CD14-positive monocyte (primary cell): Measurements from ENCODE around the gene MON1A. TPM values are rescaled to one million over a fixed set of nuclear protein-coding genes. Genes with fewer than 3 reads are reported as not detected.

Experiments
- DNase-seq, 3 donors: peaks; one replicate each; pipeline ENCODE4 v3.0.0-alpha.2; 2011 to 2022
- H2AFZ ChIP-seq: 2 replicates; pipeline ENCODE4 v1.6.0; 2012; ENCODE audit warnings: mild to moderate bottlenecking, low read depth, low read length, inconsistent platforms; ENCODE audit not compliant: insufficient read depth, poor library complexity, severe bottlenecking
- H3K27ac ChIP-seq, 2 donors: 1 replicate in 1 of 2; 2 replicates in 1 of 2; pipeline ENCODE4 v1.5.1; 2012 to 2013; ENCODE audit warnings: low read length in 2 of 2, control low read depth in 1 of 2, inconsistent platforms in 1 of 2, low read depth in 1 of 2, mild to moderate bottlenecking in 1 of 2
- H3K27me3 ChIP-seq, 2 donors: one replicate each; pipeline versions ENCODE4 v1.6.0 to v1.6.1; 2011 to 2013; ENCODE audit warnings: low read length in 2 of 2; ENCODE audit not compliant: control insufficient read depth in 2 of 2, insufficient read depth in 2 of 2
- H3K36me3 ChIP-seq, 2 donors: replicated peaks in 1 of 2; 1 replicate in 1 of 2; 2 replicates in 1 of 2; pipeline versions ENCODE4 v1.5.1 to v1.6.1; 2012 to 2013; ENCODE audit warnings: low read length in 2 of 2, control low read depth in 1 of 2, inconsistent platforms in 1 of 2, mild to moderate bottlenecking in 1 of 2; ENCODE audit not compliant: insufficient read depth in 2 of 2, control insufficient read depth in 1 of 2
- H3K4me1 ChIP-seq, 2 donors: 1 replicate in 1 of 2; 2 replicates in 1 of 2; pipeline versions ENCODE4 v1.5.1 to v1.6.1; 2012 to 2013; ENCODE audit warnings: low read length in 2 of 2, control low read depth in 1 of 2, inconsistent platforms in 1 of 2, mild to moderate bottlenecking in 1 of 2, moderate library complexity in 1 of 2; ENCODE audit not compliant: insufficient read depth in 2 of 2, control insufficient read depth in 1 of 2
- H3K4me2 ChIP-seq: replicated peaks from 2 replicates; pipeline ENCODE3; 2012; ENCODE audit warnings: low read length, moderate library complexity, mild to moderate bottlenecking; ENCODE audit not compliant: poor library complexity, severe bottlenecking; ENCODE audit errors: extremely low read depth
- H3K4me3 ChIP-seq, 3 experiments: fragments of 200-600 bp in 1 of 3; sonication (generic) in 1 of 3; replicated peaks in 1 of 3; 1 replicate in 2 of 3; 2 replicates in 1 of 3; pipeline ENCODE4 v1.5.1; 2011 to 2013; ENCODE audit warnings: low read length in 3 of 3, mild to moderate bottlenecking in 3 of 3, control low read depth in 2 of 3, low read depth in 2 of 3, inconsistent platforms in 1 of 3, moderate library complexity in 1 of 3
- H3K79me2 ChIP-seq: 2 replicates; pipeline ENCODE4 v1.6.0; 2012; ENCODE audit warnings: mild to moderate bottlenecking, control low read depth, inconsistent platforms, low read length, moderate library complexity; ENCODE audit not compliant: insufficient read depth
- H3K9ac ChIP-seq: 2 replicates; pipeline ENCODE4 v1.6.0; 2017; ENCODE audit warnings: low read length, mild to moderate bottlenecking; ENCODE audit not compliant: insufficient read depth, poor library complexity, severe bottlenecking
- H3K9me3 ChIP-seq, 2 donors: replicated peaks in 1 of 2; 1 replicate in 1 of 2; 2 replicates in 1 of 2; pipeline versions ENCODE4 v1.5.1 to v1.6.1; 2012 to 2013; ENCODE audit warnings: low read length in 2 of 2, control low read depth in 1 of 2; ENCODE audit not compliant: control insufficient read depth in 1 of 2, insufficient read depth in 1 of 2
- H4K20me1 ChIP-seq: 2 replicates; pipeline ENCODE4 v1.6.0; 2012; ENCODE audit warnings: mild to moderate bottlenecking, low read length, control low read depth, moderate library complexity; ENCODE audit not compliant: insufficient read depth
- H3K27ac Mint-ChIP-seq, 7 donors: one replicate each; pipeline ENCODE4 v1.8.0; 2020; ENCODE audit warnings: mild to moderate bottlenecking in 7 of 7, mixed read lengths in 7 of 7, moderate library complexity in 6 of 7, inconsistent platforms in 2 of 7
- H3K27me3 Mint-ChIP-seq, 3 donors: one replicate each; pipeline ENCODE4 v1.8.0; 2021 to 2022; ENCODE audit warnings: low read depth in 3 of 3, mild to moderate bottlenecking in 3 of 3, mixed read lengths in 3 of 3, moderate library complexity in 3 of 3, inconsistent platforms in 1 of 3
- H3K36me3 Mint-ChIP-seq, 2 donors: one replicate each; pipeline ENCODE4 v1.8.0; 2020; ENCODE audit warnings: mixed read lengths in 2 of 2, inconsistent platforms in 1 of 2, mild to moderate bottlenecking in 1 of 2
- H3K4me1 Mint-ChIP-seq: one replicate; pipeline ENCODE4 v1.8.0; 2020; ENCODE audit warnings: mild to moderate bottlenecking, mixed read lengths
- H3K4me3 Mint-ChIP-seq, 2 donors: one replicate each; pipeline ENCODE4 v1.8.0; 2020; ENCODE audit warnings: mild to moderate bottlenecking in 2 of 2, mixed read lengths in 2 of 2, moderate library complexity in 1 of 2
- H3K9me3 Mint-ChIP-seq, 7 donors: one replicate each; pipeline ENCODE4 v1.8.0; 2020 to 2022; ENCODE audit warnings: mixed read lengths in 7 of 7, mild to moderate bottlenecking in 6 of 7, moderate library complexity in 6 of 7, inconsistent platforms in 2 of 7
- WGBS: methylation state at CpG from one replicate; pipeline ENCODE4 v1.1.5; 2013; ENCODE audit warnings: missing lambda C conversion rate; ENCODE audit not compliant: insufficient coverage; 5-methylcytosine and 5-hydroxymethylcytosine counted together
- intact Hi-C, 2 donors: fragments of 100-400 bp; cut with micrococcal nuclease; formaldehyde crosslinking; loops; one replicate each; pipeline versions ENCODE4 v1.15.0 to v1.15.1; 2023
- polyA plus RNA-seq, 3 donors: library from polyadenylated mRNA; depleted of rRNA in 1 of 3; unstranded in 2 of 3; stranded (reverse) in 1 of 3; fragments of 300-500 nt in 2 of 3; fragments of >200 nt in 1 of 3; fragmentation: Illumina TruSeq in 2 of 3; gene quantifications; 1 replicate in 2 of 3; 2 replicates in 1 of 3; pipeline ENCODE4 v1.2.3, GENCODE V29; 2012 to 2021
- TF ChIP-seq, protein P1 (sequence below): fragments of 200-600 bp; IDR thresholded peaks from one replicate; pipeline ENCODE4 v1.8.0; 2022; ENCODE audit warnings: antibody characterized with exemption, mild to moderate bottlenecking

Gene MON1A
- polyA plus RNA-seq, 3 donors, result 5.4 to 6.6 (median 6.1) TPM

DNA sequence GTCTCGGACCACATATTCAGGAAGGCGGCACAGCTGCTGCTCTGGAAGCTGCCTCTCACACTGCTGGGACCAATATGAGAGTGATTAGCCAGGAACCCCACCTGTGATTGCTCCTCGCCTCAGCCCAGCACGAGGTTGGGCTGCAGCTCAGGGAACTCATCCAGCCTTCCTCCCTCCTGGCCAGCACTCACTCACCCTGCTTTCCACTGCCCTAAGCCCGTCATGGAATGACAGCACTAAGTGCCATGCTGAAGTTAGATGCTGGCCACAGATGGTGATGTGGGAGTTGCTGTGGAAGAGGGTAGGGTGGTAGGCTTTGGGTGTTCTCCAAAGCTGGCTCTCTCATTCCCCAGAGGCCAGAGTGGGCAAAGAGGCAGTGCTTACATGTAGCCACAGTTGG is 33.3 kb downstream of the MON1A start:
- Mint-ChIP-seq H3K4me3 (no peak overlapping the region), H3K36me3 (no peaks in the 10 kb centered on the region), H3K4me1 (no peaks in the 10 kb centered on the region), H3K27me3 (peaks cover 3 to 5% (median 3%) of the 10 kb centered on the region in 3 donors), H3K27ac (no peak overlapping the region), H3K9me3 (no peaks in the 10 kb centered on the region)
- Histone ChIP-seq H3K27ac (no peak overlapping the region), H3K9ac (no peak overlapping the region), H4K20me1 (no peaks in the 10 kb centered on the region), H2AFZ (no peak overlapping the region), H3K4me3 (no peak overlapping the region), H3K4me2 (no peak overlapping the region), H3K27me3 (no peaks in the 10 kb centered on the region), H3K4me1 (no peaks in the 10 kb centered on the region), H3K36me3 (no peaks in the 10 kb centered on the region), H3K9me3 (no peaks in the 10 kb centered on the region), H3K79me2 (no peaks in the 10 kb centered on the region)
- whole genome bisulfite sequencing, result 94% methylated on average over 3 of the region's 5 CpGs
- TF ChIP-seq, protein P1, sequence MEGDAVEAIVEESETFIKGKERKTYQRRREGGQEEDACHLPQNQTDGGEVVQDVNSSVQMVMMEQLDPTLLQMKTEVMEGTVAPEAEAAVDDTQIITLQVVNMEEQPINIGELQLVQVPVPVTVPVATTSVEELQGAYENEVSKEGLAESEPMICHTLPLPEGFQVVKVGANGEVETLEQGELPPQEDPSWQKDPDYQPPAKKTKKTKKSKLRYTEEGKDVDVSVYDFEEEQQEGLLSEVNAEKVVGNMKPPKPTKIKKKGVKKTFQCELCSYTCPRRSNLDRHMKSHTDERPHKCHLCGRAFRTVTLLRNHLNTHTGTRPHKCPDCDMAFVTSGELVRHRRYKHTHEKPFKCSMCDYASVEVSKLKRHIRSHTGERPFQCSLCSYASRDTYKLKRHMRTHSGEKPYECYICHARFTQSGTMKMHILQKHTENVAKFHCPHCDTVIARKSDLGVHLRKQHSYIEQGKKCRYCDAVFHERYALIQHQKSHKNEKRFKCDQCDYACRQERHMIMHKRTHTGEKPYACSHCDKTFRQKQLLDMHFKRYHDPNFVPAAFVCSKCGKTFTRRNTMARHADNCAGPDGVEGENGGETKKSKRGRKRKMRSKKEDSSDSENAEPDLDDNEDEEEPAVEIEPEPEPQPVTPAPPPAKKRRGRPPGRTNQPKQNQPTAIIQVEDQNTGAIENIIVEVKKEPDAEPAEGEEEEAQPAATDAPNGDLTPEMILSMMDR, result no peak
- DNase-seq, result no peak
- intact Hi-C loops, result no loop called here

DNA sequence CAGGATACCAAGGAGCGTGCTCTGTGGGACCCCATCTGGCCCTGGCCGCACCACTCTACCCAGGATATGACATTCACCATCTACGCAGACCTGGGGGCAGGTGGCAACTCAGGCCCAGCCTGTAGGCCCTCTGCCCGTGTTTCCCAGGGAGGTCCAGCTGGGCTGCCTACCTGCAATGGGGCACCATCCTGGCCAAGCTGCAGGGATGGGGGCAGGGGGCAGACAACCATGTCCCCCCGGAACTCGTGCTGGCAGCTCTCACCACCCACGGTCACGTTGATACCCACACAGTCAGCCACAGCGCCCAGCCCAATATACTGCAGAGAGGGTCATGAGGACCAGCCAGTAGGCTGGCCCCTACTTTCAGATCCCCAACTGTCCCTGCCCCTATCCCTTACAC is 33.8 kb downstream of the MON1A start:
- Mint-ChIP-seq H3K4me3 (no peak overlapping the region), H3K9me3 (no peaks in the 10 kb centered on the region)
- intact Hi-C loops, result no loop called here

More for the DNA sequence above, 33.8 kb downstream of the MON1A start:
- Histone ChIP-seq H3K27ac (no peak overlapping the region), H3K4me2 (no peak overlapping the region), H3K9me3 (no peaks in the 10 kb centered on the region), H3K36me3 (no peaks in the 10 kb centered on the region), H4K20me1 (no peaks in the 10 kb centered on the region), H3K4me1 (no peaks in the 10 kb centered on the region), H3K9ac (no peak overlapping the region), H3K4me3 (no peak overlapping the region), H2AFZ (no peak overlapping the region), H3K79me2 (no peaks in the 10 kb centered on the region), H3K27me3 (no peaks in the 10 kb centered on the region)
- Mint-ChIP-seq H3K27ac (no peak overlapping the region), H3K27me3 (peaks cover 2 to 5% (median 3%) of the 10 kb centered on the region in 3 donors), H3K4me1 (no peaks in the 10 kb centered on the region), H3K36me3 (no peaks in the 10 kb centered on the region)
- WGBS, result 96% methylated on average over 9 of the region's 9 CpGs
- no peak for DNase-seq
- TF ChIP-seq, protein P1, result no peak
